Heart right ventricle (tissue), 16 donors: ENCODE results near the gene PARD3. TPM values are rescaled to one million over a fixed set of nuclear protein-coding genes. Genes with fewer than 3 reads are reported as not detected.
A peak's percentile ranks its signal among the peaks of the same experiment; 100 is the strongest.

Experiments
- ATAC-seq, 8 donors: fragments of 200-7000 bp; cut with Tn5 transposase; one replicate each; pipeline ENCODE4 v1.9.1; 2020; ENCODE audit warnings: mild to moderate bottlenecking in 8 of 8, moderate library complexity in 8 of 8, moderate number of reproducible peaks in 1 of 8
- DNase-seq, 2 donors: peaks; one replicate each; pipeline ENCODE4 v3.0.0-alpha.2; 2020
- H3K27ac ChIP-seq, 10 donors: fragments of 200-600 bp; sonication (generic) in 2 of 10; one replicate each; pipeline versions ENCODE4 v1.5.0 to v1.8.0; 2020 to 2022; ENCODE audit warnings: mild to moderate bottlenecking in 3 of 10
- H3K27me3 ChIP-seq, 7 donors: fragments of 200-600 bp; one replicate each; pipeline ENCODE4 v1.8.0; 2021 to 2022; ENCODE audit warnings: mild to moderate bottlenecking in 2 of 7
- H3K36me3 ChIP-seq, 9 donors: fragments of 200-600 bp; sonication (generic) in 1 of 9; one replicate each; pipeline versions ENCODE4 v1.5.0 to v1.8.0; 2020 to 2022; ENCODE audit warnings: mild to moderate bottlenecking in 2 of 9
- H3K4me1 ChIP-seq, 9 donors: fragments of 200-600 bp; sonication (generic) in 1 of 9; one replicate each; pipeline versions ENCODE4 v1.5.0 to v1.8.0; 2020 to 2022; ENCODE audit warnings: mild to moderate bottlenecking in 4 of 9
- H3K4me3 ChIP-seq, 10 donors: fragments of 200-600 bp; sonication (generic) in 2 of 10; one replicate each; pipeline versions ENCODE4 v1.5.0 to v1.8.0; 2020 to 2022; ENCODE audit warnings: mild to moderate bottlenecking in 7 of 10, moderate library complexity in 2 of 10
- H3K9me3 ChIP-seq, 11 donors: fragments of 200-600 bp in 10 of 11; sonication (generic) in 2 of 11; one replicate each; pipeline versions ENCODE4 v1.5.0 to v1.8.0; 2013 to 2022; ENCODE audit warnings: mild to moderate bottlenecking in 2 of 11, control low read depth in 1 of 11, moderate library complexity in 1 of 11
- CTCF ChIP-seq, 9 donors: fragments of 200-600 bp; sonication (generic) in 2 of 9; IDR thresholded peaks; one replicate each; pipeline versions ENCODE4 v1.5.0 to v1.8.0; 2021 to 2022; ENCODE audit warnings: antibody characterized with exemption in 9 of 9, mild to moderate bottlenecking in 5 of 9, moderate library complexity in 1 of 9
- WGBS, 2 donors: extraction: QIAGEN DNeasy Blood & Tissue Kit; methylation state at CpG; one replicate each; pipeline ENCODE4 v1.1.7; 2013; ENCODE audit warnings: inconsistent platforms in 1 of 2; 5-methylcytosine and 5-hydroxymethylcytosine counted together
- intact Hi-C, 10 donors: fragments of 100-400 bp; cut with DNase I; formaldehyde crosslinking; loops; one replicate each; pipeline versions ENCODE4 v1.11.1 to v1.14.2; 2022
- polyA plus RNA-seq, 2 donors: library from polyadenylated mRNA; stranded (reverse); fragments of 200-250 nt; gene quantifications; one replicate each; pipeline ENCODE4 v1.2.3, GENCODE V29; 2013
- total RNA-seq, 10 donors: library from RNA; stranded (reverse); fragmentation: NEBNext Ultra II Directional in 3 of 10; extraction: Animal tissue kit (Norgen Biotek cat#: 25700) in 3 of 10; gene quantifications; one replicate each; pipeline versions ENCODE4 v1.2.1 to v1.2.4, GENCODE V29; 2021 to 2023
- donor health status: Arrhythmogenic right ventricular cardiomyopathy.
- donor health status: ischemic (EF 13 %, LVEDD 7.1; RV severe dilation, severe dysfunction).
- donor health status: healthy with polysubstance abuse.
- donor health status: DM: no; HTN: yes; CAD: no.
- donor health status: DM: no; HTN: no; CAD: no.
- donor health status: ischemic (EF 25% LVEDD 6.9; RV normal size, moderate dysfunction).
- donor health status: ischemic (EF 25% LVEDD 5.7; RV mildly dilated, moderate dysfunction).
- donor health status: healthy.
- donor health status: DM: yes; HTN: yes; CAD: no.
- donor health status: Ischemic cardiomyopathy.
- donor health status: ischemic (EF 35%, LVEDD 5.7; RV mildly dilated, moderate dysfunction).
- donor health status: nonischemic (EF 11% LVEDD 7.7; RV severe dilation, severe dysfunction).
- donor health status: DM: yes; HTN: yes; CAD: no.
- donor health status: PGD.
- donor health status: ischemic (EF 29% LVEDD 5.4; RV normal size, mild dysfunction).
- donor health status: nonischemic (EF 23%, LVEDD 6.1; RV moderate dilation, normal function).

Gene PARD3
- total and polyA plus RNA-seq, 12 donors: 19.7 to 41.8 (median 34.2) TPM

- TF ChIP-seq CTCF (IDR thresholded peaks at IDR 0.05): no peak
- H3K36me3 ChIP-seq: no peaks in the 10 kb centered on the region
- intact Hi-C loops: no loop called here
- DNase-seq: no peak
- no peak overlapping the region for H3K27ac ChIP-seq
- peaks cover 7 to 45% (median 29%) of the 10 kb centered on the region in 9 donors for H3K4me1 ChIP-seq
- no peaks in the 10 kb centered on the region for H3K27me3 ChIP-seq
- H3K9me3 ChIP-seq: no peaks in the 10 kb centered on the region
- no peak for ATAC-seq
- H3K4me3 ChIP-seq: no peak overlapping the region
- WGBS, 2 donors: 23 to 50% methylated on average over 1 of the region's 1 CpG
These were observed 28.6 kb downstream of the PARD3 start for GRCh38 chr10:34786464-34786863.

- no peak overlapping the region for H3K4me3 ChIP-seq
- H3K27ac ChIP-seq: peak overlapping the region in 2 of 10 donors; percentile 6 to 7
- intact Hi-C loops: no loop called here
- 40 to 47% methylated on average over 3 of the region's 3 CpGs for WGBS, 2 donors
- H3K9me3 ChIP-seq: no peaks in the 10 kb centered on the region
- peak in 1 of 8 donors; percentile 65 for ATAC-seq
- no peak for TF ChIP-seq CTCF (IDR thresholded peaks at IDR 0.05)
- no peak for DNase-seq
- H3K4me1 ChIP-seq: peaks cover 7 to 43% (median 36%) of the 10 kb centered on the region in 9 donors
- H3K36me3 ChIP-seq: no peaks in the 10 kb centered on the region
- H3K27me3 ChIP-seq: no peaks in the 10 kb centered on the region
These were observed 33.4 kb downstream of the PARD3 start for GRCh38 chr10:34781711-34782110.

- no peak for TF ChIP-seq CTCF (IDR thresholded peaks at IDR 0.05)
- H3K36me3 ChIP-seq: no peaks in the 10 kb centered on the region
- peak overlapping the region in 7 of 10 donors; percentile 2 to 66 (median 18) for H3K27ac ChIP-seq
- intact Hi-C loops: no loop called here
- H3K9me3 ChIP-seq: no peaks in the 10 kb centered on the region
- DNase-seq (peak; percentile 66 to 78), ATAC-seq (peak; percentile 82 to 92 (median 88))
- WGBS, 2 donors: 11 to 15% methylated on average over 11 of the region's 11 CpGs
- H3K27me3 ChIP-seq: no peaks in the 10 kb centered on the region
- H3K4me1 ChIP-seq: peaks cover 12 to 43% (median 31%) of the 10 kb centered on the region in 9 donors
- H3K4me3 ChIP-seq: peak overlapping the region in 3 of 10 donors; percentile 3 to 14 (median 8)
These were observed 34.2 kb downstream of the PARD3 start for GRCh38 chr10:34780818-34781380.

- no peak for TF ChIP-seq CTCF (IDR thresholded peaks at IDR 0.05)
- intact Hi-C loops: loop anchor here in 1 of 10 donors (5.0 kb wide), 1 partner anchor 34 kb away; no protein-coding TSS in a partner anchor
- DNase-seq: no peak
- no peak for ATAC-seq
- Histone ChIP-seq H3K27ac (no peak overlapping the region), H3K9me3 (no peaks in the 10 kb centered on the region), H3K27me3 (no peaks in the 10 kb centered on the region), H3K36me3 (no peaks in the 10 kb centered on the region), H3K4me1 (peaks cover 12 to 63% (median 41%) of the 10 kb centered on the region in 9 donors), H3K4me3 (no peak overlapping the region)
- 91 to 93% methylated on average over 3 of the region's 3 CpGs for WGBS, 2 donors
These were observed 36.9 kb downstream of the PARD3 start for GRCh38 chr10:34778237-34778636.
